ENCODE measurements around the gene GMDS.

GMDS gene

DNA sequence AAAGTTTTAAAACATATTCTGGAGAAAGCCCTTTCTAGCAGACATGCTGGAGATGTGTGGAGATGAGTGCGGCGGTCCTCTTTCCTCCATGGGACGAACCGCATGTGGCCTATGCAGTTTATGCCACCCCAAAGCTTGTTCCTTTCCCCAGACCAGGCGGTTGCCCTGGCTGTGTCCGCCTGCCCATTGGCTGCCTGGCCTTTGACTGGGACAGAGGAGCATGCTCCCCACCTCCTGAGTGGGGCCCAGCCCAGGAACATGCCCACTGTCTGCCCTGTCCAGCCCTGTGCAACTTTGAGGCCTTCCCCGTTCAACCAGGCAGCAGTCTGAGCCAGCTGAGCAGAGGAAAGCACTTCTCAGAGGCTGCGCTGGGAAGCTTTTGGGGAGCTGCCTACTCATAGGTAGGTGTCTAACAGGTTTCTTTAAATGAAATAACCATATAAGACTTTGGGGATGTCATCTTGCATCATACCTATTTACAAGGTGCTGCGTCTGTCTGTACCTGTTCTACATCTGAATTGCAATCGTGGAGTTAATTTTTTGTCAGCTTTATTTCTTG, 615.1 kb downstream of the GMDS start:
- DNase-seq: no peak

DNA sequence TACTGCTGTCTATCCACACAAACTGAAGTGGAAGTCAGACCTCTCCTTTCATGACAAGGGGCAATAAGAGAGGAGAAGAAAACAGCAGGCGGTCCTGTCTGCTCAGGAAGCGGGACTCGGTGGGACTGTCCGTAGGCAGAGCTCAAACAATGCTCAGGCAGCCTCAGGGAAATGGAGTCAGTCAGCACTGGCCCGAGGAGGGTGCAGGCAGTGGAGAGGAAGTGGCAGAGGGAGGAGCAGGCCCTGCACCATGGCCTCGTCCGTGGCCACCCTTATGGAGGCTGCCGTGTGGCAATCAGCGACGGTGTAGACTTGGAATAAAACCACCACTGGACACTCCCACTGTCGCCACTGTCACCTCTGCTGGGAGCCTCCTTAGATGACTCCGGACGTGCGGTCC, 616.1 kb downstream of the GMDS start:
- no peak for DNase-seq

DNA sequence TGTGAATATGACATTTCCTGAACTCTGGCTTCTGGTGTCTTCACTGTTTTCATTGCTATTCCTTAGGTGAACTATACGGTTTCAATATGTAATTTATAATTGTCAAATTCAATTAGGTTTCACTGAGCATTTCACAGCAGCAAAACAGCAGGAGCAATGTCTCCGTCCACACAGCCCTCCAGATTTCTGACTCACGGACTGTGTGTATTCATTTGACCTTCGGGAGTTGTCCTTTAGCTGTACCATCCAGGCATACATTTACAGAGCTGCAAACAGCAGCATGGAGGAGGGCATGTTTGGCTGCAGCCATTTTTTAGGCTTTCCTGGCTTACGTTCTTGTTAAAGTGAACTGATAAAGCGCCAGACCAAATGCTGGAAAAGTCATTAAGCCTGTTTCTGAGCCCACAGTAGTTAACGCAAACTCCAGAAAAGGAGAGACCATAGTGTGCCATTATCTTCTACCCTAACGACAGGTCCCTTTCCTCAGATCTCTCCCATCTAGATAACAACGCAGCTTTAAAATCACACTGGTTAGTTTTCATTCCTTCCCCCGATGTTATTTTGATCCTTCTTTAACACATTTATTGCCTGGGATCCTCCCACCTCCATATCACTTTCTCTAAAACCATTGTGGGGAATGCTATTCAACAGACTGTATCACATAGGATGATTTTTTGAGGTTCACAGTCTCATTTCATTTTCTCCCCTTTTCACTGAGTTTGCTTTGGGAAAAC, 617.4 kb downstream of the GMDS start:
- no peak for DNase-seq

DNA sequence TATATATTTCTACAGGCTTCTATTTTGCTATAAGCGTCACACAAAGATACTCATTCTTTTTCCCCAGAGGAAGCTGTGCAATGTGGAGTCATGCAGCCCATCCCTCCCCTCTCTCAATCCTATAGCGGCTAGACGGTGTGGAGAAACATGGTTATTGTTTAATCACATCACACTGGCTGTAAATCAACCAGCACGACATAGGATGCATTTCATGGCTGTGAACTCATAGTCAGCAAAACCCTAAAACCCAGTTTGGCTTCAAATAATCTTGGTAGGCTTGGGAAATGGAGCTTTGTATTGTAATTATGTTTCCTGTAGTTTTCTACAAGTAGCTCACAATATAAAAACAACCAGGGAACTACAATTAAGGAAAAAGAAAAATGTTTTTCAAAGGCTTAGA, 618.9 kb downstream of the GMDS start:
- DNase-seq: no peak

DNA sequence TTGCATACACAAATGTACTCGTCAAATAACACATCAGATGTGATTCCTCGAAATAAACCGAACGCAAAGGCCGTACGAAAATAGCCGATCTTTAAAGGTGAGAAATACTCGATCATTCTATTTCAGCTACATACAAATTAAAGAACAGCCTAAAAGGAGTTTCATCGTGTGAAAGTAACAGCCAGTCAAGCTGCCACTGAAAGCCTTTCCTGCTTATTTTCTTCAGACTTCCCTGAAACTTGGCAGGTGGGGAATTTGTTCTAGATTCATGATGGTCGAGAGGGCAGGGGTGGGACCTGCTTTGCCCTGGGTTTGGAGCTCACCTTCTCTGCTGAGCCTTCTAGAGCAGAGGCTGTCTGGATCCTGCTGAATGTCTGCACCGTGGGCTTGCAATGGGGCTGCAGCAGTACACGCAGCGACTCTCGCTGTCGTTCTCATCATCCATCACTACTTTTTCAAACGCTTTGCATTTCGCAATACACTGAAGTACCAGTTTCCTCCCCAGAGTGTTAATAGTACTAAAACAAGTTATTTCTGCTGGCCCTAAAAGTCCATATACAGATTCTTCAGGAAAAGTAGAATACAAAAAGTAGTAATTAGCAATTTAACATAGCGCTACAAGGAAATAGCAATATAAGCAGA, 619.5 kb downstream of the GMDS start:
- no peak for DNase-seq

GRCh38 chr6:1624851-1625781, 620.3 kb downstream of the GMDS start:
- DNase-seq: no peak

- no peak for DNase-seq
These were observed 621.2 kb downstream of the GMDS start for GRCh38 chr6:1624058-1624850.

- no peak for DNase-seq
These were observed 621.7 kb downstream of the GMDS start for GRCh38 chr6:1623769-1624057.

- no peak for DNase-seq
These were observed 622.3 kb downstream of the GMDS start for GRCh38 chr6:1622851-1623768.

DNA sequence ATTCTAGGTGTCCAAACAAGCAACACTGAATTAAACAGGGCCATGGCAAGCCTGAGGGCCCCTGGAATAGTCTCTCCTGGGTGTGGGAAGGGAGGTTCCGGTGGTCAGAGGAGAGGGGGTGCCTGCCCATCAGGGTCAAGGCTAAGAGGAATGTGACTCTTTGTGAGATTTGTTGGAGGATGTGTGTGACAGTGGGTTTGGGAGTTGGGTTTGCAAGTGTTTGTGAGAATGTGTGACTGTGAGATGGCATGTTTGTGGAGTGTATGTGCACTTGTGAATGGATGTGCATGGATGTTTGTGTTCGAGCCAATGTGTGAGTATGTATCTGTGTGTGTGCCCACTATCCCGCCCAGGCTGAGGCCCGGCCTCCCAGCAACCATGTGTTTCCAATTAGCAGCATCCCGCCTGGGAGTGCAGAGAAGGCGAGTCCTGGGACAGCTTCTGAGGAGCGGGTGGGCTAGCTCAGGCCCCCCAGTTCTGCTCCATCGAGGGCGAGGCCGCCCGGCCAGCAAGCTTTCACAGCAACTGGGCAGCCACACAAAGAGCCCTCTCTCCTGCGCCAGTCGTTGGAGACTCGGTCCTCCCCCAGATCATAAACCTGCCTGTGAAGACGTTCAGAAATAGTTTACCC, 623.1 kb downstream of the GMDS start:
- DNase-seq: no peak

DNA sequence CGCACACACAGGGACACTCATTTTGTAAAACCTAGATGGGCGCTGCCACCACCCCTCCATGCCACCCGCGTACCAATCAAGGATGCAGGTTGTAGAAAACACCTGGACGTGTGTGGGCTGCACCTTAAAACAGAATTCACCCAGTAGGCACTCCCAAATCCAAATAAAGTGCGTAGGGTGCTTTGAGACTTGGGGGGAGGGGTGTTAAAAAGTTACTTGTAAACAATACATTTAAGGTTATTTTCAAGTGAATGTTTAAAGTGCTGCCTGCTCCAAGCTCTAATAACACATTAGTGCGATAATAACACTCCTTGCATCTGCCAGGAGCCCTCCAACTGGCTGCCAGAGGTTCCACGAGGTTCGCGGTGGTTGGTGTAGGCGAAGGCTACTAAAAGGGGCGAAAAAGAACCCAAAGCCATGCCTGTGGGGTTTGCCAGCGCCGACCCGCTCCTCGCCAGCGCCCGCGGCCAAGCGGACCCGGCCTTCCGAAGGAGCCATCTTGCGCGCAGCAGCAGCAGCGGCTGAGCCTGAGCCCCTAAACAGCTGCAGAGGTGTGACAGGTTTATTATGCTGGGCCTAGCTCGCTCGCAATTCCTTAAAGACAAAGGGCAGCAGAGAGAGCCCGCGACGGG, 624.2 kb downstream of the GMDS start:
- no peak for DNase-seq

DNA sequence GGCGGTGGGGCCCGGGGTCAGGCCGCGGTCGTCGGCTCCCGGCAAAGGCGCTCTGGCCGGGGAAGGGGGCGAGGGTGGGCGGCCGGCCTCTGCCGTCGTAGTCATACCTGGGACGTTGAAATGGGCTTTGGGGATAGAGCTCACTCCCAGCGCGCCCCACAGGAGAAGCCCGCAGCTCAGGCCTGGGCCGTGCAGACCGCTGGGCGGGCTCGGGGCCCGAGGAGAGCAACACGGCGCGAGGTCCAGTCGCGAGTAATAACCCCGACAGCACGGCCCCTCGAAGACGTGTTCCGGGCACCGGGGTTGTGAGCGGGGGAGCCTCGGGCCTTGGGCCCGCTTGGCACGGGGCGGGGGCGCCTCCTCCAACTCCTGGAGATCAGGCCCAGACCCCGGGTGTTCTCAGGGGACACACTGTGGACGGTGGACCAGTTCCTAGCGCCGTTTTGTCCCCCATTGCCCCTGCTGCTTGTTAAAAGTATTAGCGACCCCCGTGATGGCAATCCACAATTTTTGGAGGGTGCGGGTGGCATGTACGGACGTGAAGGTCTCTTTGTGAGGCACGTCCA, 624.8 kb downstream of the GMDS start:
- DNase-seq: no peak

DNA sequence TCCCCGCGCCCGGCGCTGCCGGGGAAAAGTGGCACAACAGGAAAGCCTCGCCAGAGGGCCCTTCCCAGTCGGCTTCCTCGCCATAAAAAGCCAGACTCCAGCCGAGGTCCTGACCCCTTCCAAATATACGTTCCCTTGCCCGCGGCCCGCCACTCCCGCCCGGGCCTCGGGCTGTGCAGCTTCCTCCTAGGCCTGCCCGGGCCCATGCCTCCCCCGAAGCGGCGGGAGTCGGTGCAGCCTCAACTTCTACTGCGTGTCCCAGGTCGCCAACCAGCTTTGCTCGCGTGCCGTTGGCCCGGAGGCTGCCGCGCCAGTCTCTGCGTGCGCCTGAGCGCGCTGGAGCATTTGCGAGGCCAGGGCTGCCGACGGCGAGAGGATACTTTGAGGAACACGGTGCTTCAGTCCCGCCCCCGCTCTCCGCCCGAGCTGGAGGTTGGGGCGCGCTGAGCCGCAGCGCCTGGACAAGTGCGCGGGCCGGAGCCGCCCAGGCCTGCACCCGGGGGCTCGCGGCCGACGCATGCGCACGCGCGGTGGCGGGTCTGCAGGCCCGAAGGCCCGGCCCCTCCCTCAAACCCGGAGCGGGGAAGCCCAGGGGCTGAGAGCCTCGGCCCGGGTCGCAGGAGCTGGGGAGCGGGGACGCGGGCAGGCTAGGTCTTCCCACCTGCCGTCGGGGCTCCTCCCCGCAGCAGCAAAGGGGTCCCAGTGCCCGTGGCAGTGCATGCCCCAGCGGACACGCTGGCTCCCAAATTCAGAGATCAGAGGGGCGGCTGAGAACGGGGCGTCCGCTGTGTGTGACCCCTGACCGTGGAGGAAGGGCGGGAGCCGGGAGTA, 625.5 kb downstream of the GMDS start:
- no peak for DNase-seq

GRCh38 chr6:1619098-1619672, 626.2 kb downstream of the GMDS start:
- no peak for DNase-seq

- DNase-seq: no peak
These were observed 626.9 kb downstream of the GMDS start for GRCh38 chr6:1618311-1619097.

DNA sequence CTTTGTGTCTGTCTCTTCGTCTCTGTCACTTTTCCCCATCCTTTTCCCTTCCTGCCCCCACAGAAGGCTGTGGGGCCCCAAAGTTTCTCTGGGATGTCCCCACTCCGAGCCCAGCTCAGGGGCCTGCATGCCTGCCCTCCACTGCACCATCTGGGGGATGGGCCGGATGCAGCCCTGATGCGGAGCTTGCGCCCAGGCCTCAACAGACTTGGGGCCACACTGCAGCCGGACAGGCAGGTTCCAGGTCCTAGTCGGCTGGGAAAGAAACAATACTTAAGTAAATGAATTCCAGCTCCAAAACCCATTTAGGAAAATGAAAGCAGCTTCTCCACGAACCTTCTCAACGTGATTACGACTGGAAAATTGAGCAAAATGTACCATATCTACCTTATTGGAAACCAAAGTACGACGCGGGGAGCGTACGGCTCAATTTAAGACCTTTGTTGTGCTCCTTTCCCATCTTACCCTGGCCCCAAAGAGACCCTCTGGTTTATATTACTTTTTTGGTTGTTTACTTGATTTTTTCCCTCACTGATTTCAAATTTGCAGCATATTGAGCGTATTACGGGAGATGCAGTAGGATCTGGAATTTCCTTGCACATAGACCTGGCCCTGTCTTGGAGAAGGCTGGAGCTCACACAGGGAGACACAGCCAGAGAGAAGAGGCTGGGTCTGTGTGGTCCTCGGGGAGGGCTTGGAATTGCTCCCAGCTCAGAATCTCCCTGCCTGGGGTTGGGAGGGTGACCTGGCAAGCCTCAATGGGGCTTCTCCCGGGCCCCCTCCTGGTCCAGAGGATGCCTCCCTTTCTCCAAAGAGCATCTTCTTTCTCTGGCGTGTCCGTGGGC, 627.7 kb downstream of the GMDS start:
- DNase-seq: no peak
